Ovary (tissue), 3 donors: ENCODE results near the gene ATXN7.

ENCODE experiments used
- EP300 ChIP-seq: sonication (generic); formaldehyde crosslinking; IDR thresholded peaks from one replicate; pipeline ENCODE4 v1.6.1; 2017; ENCODE audit warnings: antibody characterized with exemption
- POLR2A ChIP-seq: fragments of 450-650 bp; IDR thresholded peaks from one replicate; pipeline ENCODE4 v1.6.1; 2017; ENCODE audit warnings: antibody characterized with exemption, mild to moderate bottlenecking, moderate library complexity
- TF ChIP-seq, protein P1 (sequence below), 3 donors: fragments of 450-650 bp in 2 of 3; fragments of 200-600 bp in 1 of 3; IDR thresholded peaks; one replicate each; pipeline versions ENCODE4 v1.5.1 to v1.8.0; 2016 to 2022; ENCODE audit warnings: antibody characterized with exemption in 3 of 3, mild to moderate bottlenecking in 1 of 3
- donor health status: DM: no; HTN: no; CAD: no.

DNA sequence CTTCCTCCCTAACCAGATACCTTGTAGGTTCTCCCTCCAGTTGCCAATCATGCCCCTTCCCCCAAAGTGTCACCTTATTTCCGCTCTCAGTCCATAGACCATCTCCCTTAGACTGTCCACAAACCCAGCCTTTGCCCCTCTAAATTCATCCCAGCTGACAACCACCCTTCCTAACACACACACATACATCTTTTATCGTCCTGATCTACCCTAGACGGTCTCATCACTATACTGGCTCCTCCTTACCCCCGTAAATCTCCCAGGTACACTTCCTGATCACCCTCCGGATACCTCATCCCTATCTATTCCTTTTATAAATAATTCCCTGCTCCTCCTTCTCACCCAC, 890 bp upstream of the ATXN7 start:
- TF ChIP-seq, protein P1, sequence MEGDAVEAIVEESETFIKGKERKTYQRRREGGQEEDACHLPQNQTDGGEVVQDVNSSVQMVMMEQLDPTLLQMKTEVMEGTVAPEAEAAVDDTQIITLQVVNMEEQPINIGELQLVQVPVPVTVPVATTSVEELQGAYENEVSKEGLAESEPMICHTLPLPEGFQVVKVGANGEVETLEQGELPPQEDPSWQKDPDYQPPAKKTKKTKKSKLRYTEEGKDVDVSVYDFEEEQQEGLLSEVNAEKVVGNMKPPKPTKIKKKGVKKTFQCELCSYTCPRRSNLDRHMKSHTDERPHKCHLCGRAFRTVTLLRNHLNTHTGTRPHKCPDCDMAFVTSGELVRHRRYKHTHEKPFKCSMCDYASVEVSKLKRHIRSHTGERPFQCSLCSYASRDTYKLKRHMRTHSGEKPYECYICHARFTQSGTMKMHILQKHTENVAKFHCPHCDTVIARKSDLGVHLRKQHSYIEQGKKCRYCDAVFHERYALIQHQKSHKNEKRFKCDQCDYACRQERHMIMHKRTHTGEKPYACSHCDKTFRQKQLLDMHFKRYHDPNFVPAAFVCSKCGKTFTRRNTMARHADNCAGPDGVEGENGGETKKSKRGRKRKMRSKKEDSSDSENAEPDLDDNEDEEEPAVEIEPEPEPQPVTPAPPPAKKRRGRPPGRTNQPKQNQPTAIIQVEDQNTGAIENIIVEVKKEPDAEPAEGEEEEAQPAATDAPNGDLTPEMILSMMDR (IDR thresholded peaks at IDR 0.05) = no peak
- TF ChIP-seq POLR2A (no peak), EP300 (no peak)
